Measurements from ENCODE around the gene PITPNC1.
"Not testable (repeated sequence)": the region's sequence is repeated elsewhere in the genome, so short reads cannot be mapped to it uniquely, and the experiment has no call there.

Gene PITPNC1

GRCh38 chr17:67633751-67634211 lies 256.7 kb downstream of the PITPNC1 start:
- no peak for DNase-seq

GRCh38 chr17:67635681-67636080 lies 258.6 kb downstream of the PITPNC1 start:
- DNase-seq, result no peak

GRCh38 chr17:67636312-67636711 lies 259.2 kb downstream of the PITPNC1 start:
- DNase-seq, result no peak

GRCh38 chr17:67636834-67637520 lies 259.9 kb downstream of the PITPNC1 start:
- DNase-seq, result no peak

GRCh38 chr17:67637901-67638641 lies 261.0 kb downstream of the PITPNC1 start:
- no peak for DNase-seq

GRCh38 chr17:67638871-67639270 lies 261.8 kb downstream of the PITPNC1 start:
- DNase-seq, result no peak

- no peak for DNase-seq
Observed at GRCh38 chr17:67639555-67639954, 262.5 kb downstream of the PITPNC1 start.

- no peak for DNase-seq
Observed at GRCh38 chr17:67639979-67640378, 262.9 kb downstream of the PITPNC1 start.

GRCh38 chr17:67642488-67642887 lies 265.4 kb downstream of the PITPNC1 start:
- no peak for DNase-seq

GRCh38 chr17:67644061-67644460 lies 267.0 kb downstream of the PITPNC1 start:
- no peak for DNase-seq

- DNase-seq, result not testable (repeated sequence)
Observed at GRCh38 chr17:67645195-67645594, 268.1 kb downstream of the PITPNC1 start.

- no peak for DNase-seq
Observed at GRCh38 chr17:67646472-67646871, 269.4 kb downstream of the PITPNC1 start.

- no peak for DNase-seq
Observed at GRCh38 chr17:67647482-67647881, 270.4 kb downstream of the PITPNC1 start.

GRCh38 chr17:67648032-67648905 lies 271.2 kb downstream of the PITPNC1 start:
- no peak for DNase-seq

GRCh38 chr17:67648906-67649295 lies 271.8 kb downstream of the PITPNC1 start:
- DNase-seq, result not testable (repeated sequence)

GRCh38 chr17:67649891-67650290 lies 272.8 kb downstream of the PITPNC1 start:
- no peak for DNase-seq

- DNase-seq, result not testable (repeated sequence)
Observed at GRCh38 chr17:67651218-67651579, 274.1 kb downstream of the PITPNC1 start.

GRCh38 chr17:67652433-67652832 lies 275.4 kb downstream of the PITPNC1 start:
- no peak for DNase-seq

GRCh38 chr17:67655478-67656148 lies 278.5 kb downstream of the PITPNC1 start:
- DNase-seq, result no peak

- DNase-seq, result no peak
Observed at GRCh38 chr17:67656494-67657203, 279.6 kb downstream of the PITPNC1 start.

- DNase-seq, result no peak
Observed at GRCh38 chr17:67657596-67657995, 280.5 kb downstream of the PITPNC1 start.

- no peak for DNase-seq
Observed at GRCh38 chr17:67658265-67658664, 281.2 kb downstream of the PITPNC1 start.
